Metanephros (tissue), 2 donors: Measurements from ENCODE around the gene UBALD1. TPM values are rescaled to one million over a fixed set of nuclear protein-coding genes. Genes with fewer than 3 reads are reported as not detected.

ENCODE experiments used
- small RNA-seq: library from RNA; depleted of rRNA; stranded (forward); fragments of <200 nt; gene quantifications from one replicate; pipeline ENCODE3, GENCODE V24; 2014; ENCODE audit warnings: low replicate concordance
- total RNA-seq: library from RNA; depleted of rRNA; stranded (reverse); fragments of >200 nt; gene quantifications from one replicate; pipeline ENCODE4 v1.2.3, GENCODE V29; 2014

The UBALD1 gene
- total RNA-seq = 15.9 TPM

GRCh38 chr16:4614571-4615383 is at the start of gene UBALD1:
UBALD1 (minus strand) TSS chr16:4614888; CDS start chr16:4614797, 91 bp downstream.

GRCh38 chr16:4624015-4624826 is 9.5 kb upstream of the UBALD1 start, which contains the start of gene MGRN1:
MGRN1 (plus strand) TSS chr16:4624826; CDS start chr16:4624961, 135 bp downstream.

Small RNA genes within 50 kb of the gene (small RNA-seq; reads per million reads assigned to genes)
- not detected for gene RN7SL850P

Other genes starting within 250 kb of the UBALD1 start
- 94.4 TPM for gene VASN, start 243.0 kb downstream of the UBALD1 start, total RNA-seq
- 40.3 TPM for gene CORO7, start 198.3 kb downstream of the UBALD1 start, total RNA-seq
- 45.5 TPM for gene DNAJA3, start 189.0 kb downstream of the UBALD1 start, total RNA-seq
- 30.5 TPM for gene NMRAL1, start 140.3 kb downstream of the UBALD1 start, total RNA-seq
- 27.9 TPM for gene HMOX2, start 138.5 kb downstream of the UBALD1 start, total RNA-seq
- 16.6 TPM for gene CDIP1, start 76.1 kb downstream of the UBALD1 start, total RNA-seq
- 0.12 TPM for gene C16orf96, start 58.5 kb downstream of the UBALD1 start, total RNA-seq
- 59.4 TPM for gene MGRN1, start 9.9 kb upstream of the UBALD1 start, total RNA-seq
- gene NUDT16L1, start 78.7 kb upstream of the UBALD1 start, total RNA-seq = 54.7 TPM
- 25.6 TPM for gene ANKS3, start 119.4 kb upstream of the UBALD1 start, total RNA-seq
- 1.1 TPM for gene DNAAF8, start 119.6 kb upstream of the UBALD1 start, total RNA-seq
- gene ZNF500, start 152.3 kb upstream of the UBALD1 start, total RNA-seq = 20.8 TPM
- gene SEPTIN12, start 173.5 kb upstream of the UBALD1 start, total RNA-seq = not detected
- 10.1 TPM for gene SMIM22, start 180.5 kb upstream of the UBALD1 start, total RNA-seq
- 19.6 TPM for gene ROGDI, start 187.7 kb upstream of the UBALD1 start, total RNA-seq
- 67.5 TPM for gene GLYR1, start 232.4 kb upstream of the UBALD1 start, total RNA-seq
- 27.6 TPM for gene UBN1, start 232.6 kb upstream of the UBALD1 start, total RNA-seq